Measurements from ENCODE around the gene RAB7A. TPM values are rescaled to one million over a fixed set of nuclear protein-coding genes. Genes with fewer than 3 reads are reported as not detected.

Gene RAB7A
- total RNA-seq, 1 experiment from 2014 or later, result 233 TPM

DNA sequence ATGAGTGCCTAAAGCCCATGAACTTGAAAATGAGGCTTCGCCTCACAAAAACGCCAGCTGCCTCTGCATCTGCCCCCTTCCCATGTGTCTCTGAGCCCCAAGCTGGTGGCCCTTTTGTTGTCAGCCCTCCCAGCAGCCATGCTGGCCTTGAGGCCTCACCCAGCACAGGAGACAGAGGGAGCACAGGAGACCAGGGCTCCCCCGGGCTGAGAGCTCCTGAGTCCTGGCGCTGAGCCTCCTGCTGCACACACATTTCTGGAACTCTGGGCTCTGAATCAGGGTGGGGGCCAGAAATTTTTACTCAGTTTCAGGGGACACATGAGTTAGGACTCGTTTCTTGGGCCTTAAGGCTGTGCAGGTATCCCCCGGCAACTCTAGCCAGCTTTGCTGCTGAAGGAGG is 97.0 kb downstream of the RAB7A start:
- no TSS peak for BruUV-seq (replicated peaks)
- H3K79me2 ChIP-seq (ENCODE audit: insufficient read depth, low read length), result no peaks in the 10 kb centered on the region
- H3K4me1 ChIP-seq (ENCODE audit: control insufficient read depth in 1 of 2, insufficient read depth in 2 of 2, low read length in 2 of 2), result no peaks in the 10 kb centered on the region
- H3K4me2 ChIP-seq (ENCODE audit: low read length), result no peak overlapping the region
- ChIA-PET POLR2A (no interaction called here), RAD21 (ENCODE audit: low non-redundant PET in 1 of 2, low total read pairs in 2 of 2, uncharacterized antibody in 2 of 2, unreplicated experiment in 2 of 2) (no interaction called here), CTCF (no interaction called here)
- no peaks in the 10 kb centered on the region for H3K9me3 ChIP-seq (ENCODE audit: control insufficient read depth in 1 of 2, insufficient read depth in 1 of 2, low read depth in 1 of 2, low read length in 2 of 2)
- no peak overlapping the region for H3K9ac ChIP-seq (ENCODE audit: low read length)
- TF ChIP-seq, protein P1, sequence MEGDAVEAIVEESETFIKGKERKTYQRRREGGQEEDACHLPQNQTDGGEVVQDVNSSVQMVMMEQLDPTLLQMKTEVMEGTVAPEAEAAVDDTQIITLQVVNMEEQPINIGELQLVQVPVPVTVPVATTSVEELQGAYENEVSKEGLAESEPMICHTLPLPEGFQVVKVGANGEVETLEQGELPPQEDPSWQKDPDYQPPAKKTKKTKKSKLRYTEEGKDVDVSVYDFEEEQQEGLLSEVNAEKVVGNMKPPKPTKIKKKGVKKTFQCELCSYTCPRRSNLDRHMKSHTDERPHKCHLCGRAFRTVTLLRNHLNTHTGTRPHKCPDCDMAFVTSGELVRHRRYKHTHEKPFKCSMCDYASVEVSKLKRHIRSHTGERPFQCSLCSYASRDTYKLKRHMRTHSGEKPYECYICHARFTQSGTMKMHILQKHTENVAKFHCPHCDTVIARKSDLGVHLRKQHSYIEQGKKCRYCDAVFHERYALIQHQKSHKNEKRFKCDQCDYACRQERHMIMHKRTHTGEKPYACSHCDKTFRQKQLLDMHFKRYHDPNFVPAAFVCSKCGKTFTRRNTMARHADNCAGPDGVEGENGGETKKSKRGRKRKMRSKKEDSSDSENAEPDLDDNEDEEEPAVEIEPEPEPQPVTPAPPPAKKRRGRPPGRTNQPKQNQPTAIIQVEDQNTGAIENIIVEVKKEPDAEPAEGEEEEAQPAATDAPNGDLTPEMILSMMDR (IDR thresholded peaks at IDR 0.05 in 2 of 3, conservative IDR thresholded peaks at IDR 0.05 in 1 of 3; ENCODE audit: borderline replicate concordance in 1 of 3, insufficient read depth in 1 of 3, low read depth in 2 of 3, low read length in 2 of 3), result no peak
- TF ChIP-seq ZNF274 (IDR thresholded peaks at IDR 0.05; ENCODE audit: low read depth, low read length), result no peak
- no peak for TF ChIP-seq FOSL1 (IDR thresholded peaks at IDR 0.05; ENCODE audit: low read depth)
- TF ChIP-seq SIN3A (IDR thresholded peaks at IDR 0.05; ENCODE audit: low read depth), result no peak
- TF ChIP-seq, protein P2, sequence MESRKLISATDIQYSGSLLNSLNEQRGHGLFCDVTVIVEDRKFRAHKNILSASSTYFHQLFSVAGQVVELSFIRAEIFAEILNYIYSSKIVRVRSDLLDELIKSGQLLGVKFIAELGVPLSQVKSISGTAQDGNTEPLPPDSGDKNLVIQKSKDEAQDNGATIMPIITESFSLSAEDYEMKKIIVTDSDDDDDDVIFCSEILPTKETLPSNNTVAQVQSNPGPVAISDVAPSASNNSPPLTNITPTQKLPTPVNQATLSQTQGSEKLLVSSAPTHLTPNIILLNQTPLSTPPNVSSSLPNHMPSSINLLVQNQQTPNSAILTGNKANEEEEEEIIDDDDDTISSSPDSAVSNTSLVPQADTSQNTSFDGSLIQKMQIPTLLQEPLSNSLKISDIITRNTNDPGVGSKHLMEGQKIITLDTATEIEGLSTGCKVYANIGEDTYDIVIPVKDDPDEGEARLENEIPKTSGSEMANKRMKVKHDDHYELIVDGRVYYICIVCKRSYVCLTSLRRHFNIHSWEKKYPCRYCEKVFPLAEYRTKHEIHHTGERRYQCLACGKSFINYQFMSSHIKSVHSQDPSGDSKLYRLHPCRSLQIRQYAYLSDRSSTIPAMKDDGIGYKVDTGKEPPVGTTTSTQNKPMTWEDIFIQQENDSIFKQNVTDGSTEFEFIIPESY (IDR thresholded peaks at IDR 0.05; ENCODE audit: extremely low read depth, insufficient replicate concordance, low read length), result no peak
- TF ChIP-seq ELF1 (IDR thresholded peaks at IDR 0.05; ENCODE audit: borderline replicate concordance, low read depth), result no peak
- no peak for TF ChIP-seq EGR1 (IDR thresholded peaks at IDR 0.05; ENCODE audit: low read depth)
- no peak for TF ChIP-seq EZH2 (IDR thresholded peaks at IDR 0.05)
- TF ChIP-seq CBX3 (IDR thresholded peaks at IDR 0.05; ENCODE audit: low read depth), result no peak
- TF ChIP-seq SP1 (IDR thresholded peaks at IDR 0.05; ENCODE audit: low read depth), result no peak
- no peak for TF ChIP-seq YY1 (IDR thresholded peaks at IDR 0.05; ENCODE audit: extremely low read depth, insufficient replicate concordance, low read depth, low read length)
- TF ChIP-seq, protein P3, sequence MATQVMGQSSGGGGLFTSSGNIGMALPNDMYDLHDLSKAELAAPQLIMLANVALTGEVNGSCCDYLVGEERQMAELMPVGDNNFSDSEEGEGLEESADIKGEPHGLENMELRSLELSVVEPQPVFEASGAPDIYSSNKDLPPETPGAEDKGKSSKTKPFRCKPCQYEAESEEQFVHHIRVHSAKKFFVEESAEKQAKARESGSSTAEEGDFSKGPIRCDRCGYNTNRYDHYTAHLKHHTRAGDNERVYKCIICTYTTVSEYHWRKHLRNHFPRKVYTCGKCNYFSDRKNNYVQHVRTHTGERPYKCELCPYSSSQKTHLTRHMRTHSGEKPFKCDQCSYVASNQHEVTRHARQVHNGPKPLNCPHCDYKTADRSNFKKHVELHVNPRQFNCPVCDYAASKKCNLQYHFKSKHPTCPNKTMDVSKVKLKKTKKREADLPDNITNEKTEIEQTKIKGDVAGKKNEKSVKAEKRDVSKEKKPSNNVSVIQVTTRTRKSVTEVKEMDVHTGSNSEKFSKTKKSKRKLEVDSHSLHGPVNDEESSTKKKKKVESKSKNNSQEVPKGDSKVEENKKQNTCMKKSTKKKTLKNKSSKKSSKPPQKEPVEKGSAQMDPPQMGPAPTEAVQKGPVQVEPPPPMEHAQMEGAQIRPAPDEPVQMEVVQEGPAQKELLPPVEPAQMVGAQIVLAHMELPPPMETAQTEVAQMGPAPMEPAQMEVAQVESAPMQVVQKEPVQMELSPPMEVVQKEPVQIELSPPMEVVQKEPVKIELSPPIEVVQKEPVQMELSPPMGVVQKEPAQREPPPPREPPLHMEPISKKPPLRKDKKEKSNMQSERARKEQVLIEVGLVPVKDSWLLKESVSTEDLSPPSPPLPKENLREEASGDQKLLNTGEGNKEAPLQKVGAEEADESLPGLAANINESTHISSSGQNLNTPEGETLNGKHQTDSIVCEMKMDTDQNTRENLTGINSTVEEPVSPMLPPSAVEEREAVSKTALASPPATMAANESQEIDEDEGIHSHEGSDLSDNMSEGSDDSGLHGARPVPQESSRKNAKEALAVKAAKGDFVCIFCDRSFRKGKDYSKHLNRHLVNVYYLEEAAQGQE (IDR thresholded peaks at IDR 0.05; ENCODE audit: low read depth), result no peak
- no peak for TF ChIP-seq CEBPB (IDR thresholded peaks at IDR 0.05; ENCODE audit: low read depth)
- no peak for TF ChIP-seq POLR2A (IDR thresholded peaks at IDR 0.05; ENCODE audit: borderline replicate concordance, extremely low read depth, insufficient read depth, insufficient read length)
- TF ChIP-seq, protein P4, sequence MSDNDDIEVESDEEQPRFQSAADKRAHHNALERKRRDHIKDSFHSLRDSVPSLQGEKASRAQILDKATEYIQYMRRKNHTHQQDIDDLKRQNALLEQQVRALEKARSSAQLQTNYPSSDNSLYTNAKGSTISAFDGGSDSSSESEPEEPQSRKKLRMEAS (IDR thresholded peaks at IDR 0.05), result no peak
- TF ChIP-seq EZH2phosphoT487 (IDR thresholded peaks at IDR 0.05; ENCODE audit: borderline replicate concordance), result no peak
- no peak overlapping the region for H3K4me3 ChIP-seq (replicated peaks in 1 of 2; ENCODE audit: low read depth in 1 of 2, low read length in 2 of 2)
- intact Hi-C loops (cut with micrococcal nuclease), result no loop called here
- H4K20me1 ChIP-seq (ENCODE audit: insufficient read depth), result no peaks in the 10 kb centered on the region
- no peaks in the 10 kb centered on the region for H3K27me3 ChIP-seq (ENCODE audit: insufficient read depth, low read length)
- H3K36me3 ChIP-seq (ENCODE audit: control insufficient read depth in 1 of 2, insufficient read depth in 2 of 2, low read length in 2 of 2), result no peaks in the 10 kb centered on the region
- no peak for DNase-seq (ENCODE audit: low read depth, low spot score)
- ATAC-seq, result no peak
- no peak overlapping the region for H2AFZ ChIP-seq (ENCODE audit: low read depth, low read length, poor library complexity, severe bottlenecking)
- no peak overlapping the region for H3K27ac ChIP-seq (ENCODE audit: low read depth, low read length)
- H3K9me2 ChIP-seq (ENCODE audit: insufficient read depth), result no peaks in the 10 kb centered on the region

Data from HCT116 (cell line).